Activated CD4-positive, CD25-positive, alpha-beta regulatory T cell treated with anti-CD3 and anti-CD28 coated beads, Interleukin-2, amount 50 U/mL, for 24 hours (primary cell): ENCODE data around the gene STAT5B.
"Not testable (repeated sequence)": the region's sequence is repeated elsewhere in the genome, so short reads cannot be mapped to it uniquely, and the experiment has no call there.

Source experiments
- ATAC-seq, 2 donors: fragments of 150-1000 bp; cut with Tn5 transposase; one replicate each; pipeline ENCODE4 v1.10.0; 2021; ENCODE audit warnings: mild to moderate bottlenecking in 1 of 2, moderate library complexity in 1 of 2

STAT5B gene

GRCh38 chr17:42305543-42306384 is 29.6 kb upstream of the STAT5B start:
- no peak for ATAC-seq

GRCh38 chr17:42305031-42305330 is 28.8 kb upstream of the STAT5B start:
- not testable (repeated sequence) for ATAC-seq

GRCh38 chr17:42304187-42305030 is 28.2 kb upstream of the STAT5B start:
- ATAC-seq, result no peak

- ATAC-seq, result no peak
Observed at GRCh38 chr17:42303694-42304093, 27.5 kb upstream of the STAT5B start.

GRCh38 chr17:42301022-42301421 is 24.8 kb upstream of the STAT5B start:
- no peak for ATAC-seq

GRCh38 chr17:42299913-42300312 is 23.7 kb upstream of the STAT5B start:
- not testable (repeated sequence) for ATAC-seq

- not testable (repeated sequence) for ATAC-seq
Observed at GRCh38 chr17:42299361-42299760, 23.2 kb upstream of the STAT5B start.

GRCh38 chr17:42297775-42298174 is 21.6 kb upstream of the STAT5B start:
- ATAC-seq, result not testable (repeated sequence)

- no peak for ATAC-seq
Observed at GRCh38 chr17:42296012-42296411, 19.8 kb upstream of the STAT5B start.

GRCh38 chr17:42294469-42295398 is 18.5 kb upstream of the STAT5B start:
- ATAC-seq, result no peak

- no peak for ATAC-seq
Observed at GRCh38 chr17:42291129-42291528, 14.9 kb upstream of the STAT5B start.

GRCh38 chr17:42290577-42290976 is 14.4 kb upstream of the STAT5B start:
- no peak for ATAC-seq

GRCh38 chr17:42289611-42290181 is 13.5 kb upstream of the STAT5B start:
- ATAC-seq, result peak; percentile 11 to 24

- ATAC-seq, result peak; percentile 35 to 36
Observed at GRCh38 chr17:42288803-42289610, 12.8 kb upstream of the STAT5B start.

GRCh38 chr17:42287977-42288802 is 12.0 kb upstream of the STAT5B start, which contains the start of gene STAT5A:
Gene STAT5A, plus strand, starts transcription at chr17:42288498. Its CDS starts 914 bp downstream, at chr17:42289412.
- ATAC-seq, result peak; percentile 71 to 72

GRCh38 chr17:42287305-42287976 is 11.2 kb upstream of the STAT5B start:
- ATAC-seq, result peak; percentile 33 to 37

GRCh38 chr17:42286411-42287221 is 10.4 kb upstream of the STAT5B start:
- ATAC-seq, result no peak

GRCh38 chr17:42285346-42286050 is 9.3 kb upstream of the STAT5B start:
- ATAC-seq, result no peak
